Liver (tissue), 3 donors: ENCODE data around the gene RPLP2.

Source experiments
- ATF3 ChIP-seq: IDR thresholded peaks from 2 replicates; pipeline ENCODE4 v1.6.1; 2016; ENCODE audit warnings: antibody characterized with exemption
- CTCF ChIP-seq: fragments of 150-350 bp; IDR thresholded peaks from 2 replicates; pipeline ENCODE4 v1.5.1; 2017; ENCODE audit warnings: improper control_type of control experiment, low read depth, low read length; ENCODE audit not compliant: missing input control
- FOXA1 ChIP-seq: IDR thresholded peaks from 2 replicates; pipeline ENCODE4 v1.6.1; 2016; ENCODE audit warnings: antibody characterized with exemption
- FOXA2 ChIP-seq: IDR thresholded peaks from 2 replicates; pipeline ENCODE4 v1.6.1; 2016; ENCODE audit warnings: antibody characterized with exemption
- JUND ChIP-seq, 2 donors: IDR thresholded peaks; 2 replicates each; pipeline ENCODE4 v1.6.1; 2016; ENCODE audit warnings: antibody characterized with exemption in 2 of 2
- MAX ChIP-seq: IDR thresholded peaks from 2 replicates; pipeline ENCODE4 v1.6.1; 2016; ENCODE audit warnings: antibody characterized with exemption
- RAD21 ChIP-seq, 2 donors: IDR thresholded peaks; 2 replicates each; pipeline ENCODE4 v1.6.1; 2016; ENCODE audit warnings: antibody characterized with exemption in 2 of 2, mild to moderate bottlenecking in 2 of 2
- REST ChIP-seq: IDR thresholded peaks from 2 replicates; pipeline ENCODE4 v1.6.1; 2016; ENCODE audit warnings: antibody characterized with exemption, mild to moderate bottlenecking
- SP1 ChIP-seq: IDR thresholded peaks from 2 replicates; pipeline ENCODE4 v1.6.1; 2018; ENCODE audit warnings: antibody characterized with exemption, mild to moderate bottlenecking
- TAF1 ChIP-seq: conservative IDR thresholded peaks from 2 replicates; pipeline ENCODE4 v1.6.1; 2016; ENCODE audit warnings: antibody characterized with exemption, mild to moderate bottlenecking
- YY1 ChIP-seq: IDR thresholded peaks from 2 replicates; pipeline ENCODE4 v1.6.1; 2016; ENCODE audit warnings: antibody characterized with exemption, mild to moderate bottlenecking
- donor health status: healthy.
- donor health status: healthy.

- no peak for TF ChIP-seq CTCF
- TF ChIP-seq YY1: no peak
- TF ChIP-seq RAD21 (IDR thresholded peaks at IDR 0.05): no peak
- TF ChIP-seq TAF1: no peak
- no peak for TF ChIP-seq MAX
- no peak for TF ChIP-seq REST
- TF ChIP-seq JUND (IDR thresholded peaks at IDR 0.05): no peak
- no peak for TF ChIP-seq FOXA1
- no peak for TF ChIP-seq ATF3
- no peak for TF ChIP-seq FOXA2
- no peak for TF ChIP-seq SP1
Observed at GRCh38 chr11:828506-829175, 18.9 kb downstream of the RPLP2 start.
